GM23338 (cell line): ENCODE results near the gene TNC. TPM values are rescaled to one million over a fixed set of nuclear protein-coding genes. Genes with fewer than 3 reads are reported as not detected.

ENCODE experiments used
- ATAC-seq: fragments of 200-7000 bp; cut with Tn5 transposase; 3 replicates; pipeline ENCODE4 v1.9.1; 2020
- DNase-seq: peaks from one replicate; pipeline ENCODE4 v3.0.0-alpha.2; 2015; ENCODE audit warnings: low spot score
- H2AFZ ChIP-seq: fragments of 200-600 bp; sonication (generic); 2 replicates; pipeline ENCODE4 v1.8.0; 2016; ENCODE audit warnings: antibody characterized with exemption, mild to moderate bottlenecking, moderate library complexity
- H3F3A ChIP-seq: fragments of 200-600 bp; sonication (generic); replicated peaks from 2 replicates; pipeline ENCODE4 v1.8.0; 2017; ENCODE audit warnings: antibody characterized with exemption, mixed run types, low read depth
- H3K27ac ChIP-seq: fragments of 200-600 bp; sonication (generic); 2 replicates; pipeline ENCODE4 v1.6.1; 2016; ENCODE audit warnings: low read depth
- H3K27me3 ChIP-seq: fragments of 200-600 bp; sonication (generic); 2 replicates; pipeline ENCODE4 v1.8.0; 2016; ENCODE audit warnings: mild to moderate bottlenecking, mixed run types, moderate library complexity; ENCODE audit not compliant: insufficient read depth
- H3K36me3 ChIP-seq: fragments of 200-600 bp; sonication (generic); 2 replicates; pipeline ENCODE4 v1.8.0; 2016; ENCODE audit warnings: mild to moderate bottlenecking; ENCODE audit not compliant: insufficient read depth
- H3K4me1 ChIP-seq: fragments of 200-600 bp; sonication (generic); 2 replicates; pipeline ENCODE4 v1.8.0; 2016; ENCODE audit warnings: mild to moderate bottlenecking, moderate library complexity; ENCODE audit not compliant: insufficient read depth
- H3K4me2 ChIP-seq: fragments of 200-600 bp; sonication (generic); 2 replicates; pipeline ENCODE4 v1.7.1; 2017; ENCODE audit warnings: mixed run types
- H3K4me3 ChIP-seq: fragments of 200-600 bp; sonication (generic); 2 replicates; pipeline ENCODE4 v1.6.1; 2016; ENCODE audit warnings: mixed run types
- H3K79me2 ChIP-seq: fragments of 200-600 bp; sonication (generic); replicated peaks from 2 replicates; pipeline ENCODE4 v1.8.0; 2017; ENCODE audit warnings: mild to moderate bottlenecking; ENCODE audit not compliant: insufficient read depth
- H3K9me2 ChIP-seq: fragments of 200-600 bp; sonication (generic); 2 replicates; pipeline ENCODE4 v1.8.0; 2017; ENCODE audit not compliant: insufficient read depth
- H4K20me1 ChIP-seq: fragments of 200-600 bp; sonication (generic); replicated peaks from 2 replicates; pipeline ENCODE4 v1.8.0; 2017; ENCODE audit warnings: mild to moderate bottlenecking; ENCODE audit not compliant: insufficient read depth
- H3K27ac Mint-ChIP-seq: 2 replicates; pipeline ENCODE4 v1.8.0; 2020; ENCODE audit warnings: inconsistent platforms, mild to moderate bottlenecking, moderate library complexity, mixed read lengths
- H3K27me3 Mint-ChIP-seq: 3 replicates; pipeline ENCODE4 v1.8.0; 2022; ENCODE audit warnings: low read depth, mild to moderate bottlenecking, moderate library complexity, mixed read lengths, inconsistent platforms; ENCODE audit not compliant: insufficient read depth, poor library complexity
- H3K36me3 Mint-ChIP-seq: 3 replicates; pipeline ENCODE4 v1.8.0; 2021; ENCODE audit warnings: low read depth, mild to moderate bottlenecking, inconsistent platforms, moderate library complexity, mixed read lengths
- H3K4me1 Mint-ChIP-seq: 3 replicates; pipeline ENCODE4 v1.8.0; 2020; ENCODE audit warnings: mild to moderate bottlenecking, inconsistent platforms, mixed read lengths
- H3K4me3 Mint-ChIP-seq: 3 replicates; pipeline ENCODE4 v1.8.0; 2021; ENCODE audit warnings: moderate library complexity, mild to moderate bottlenecking, inconsistent platforms, mixed read lengths
- H3K9me3 Mint-ChIP-seq: 3 replicates; pipeline ENCODE4 v1.8.0; 2020; ENCODE audit warnings: moderate library complexity, mild to moderate bottlenecking, inconsistent platforms, mixed read lengths
- CREB1 ChIP-seq: fragments of 250-450 bp; sonication (Bioruptor Pico); IDR thresholded peaks from 2 replicates; pipeline ENCODE4 v1.5.0; 2020; ENCODE audit warnings: low read depth, mild to moderate bottlenecking, moderate library complexity
- EZH2 ChIP-seq: fragments of 200-600 bp; sonication (generic); IDR thresholded peaks from one replicate; pipeline ENCODE4 v1.8.0; 2017; ENCODE audit warnings: antibody characterized with exemption, mild to moderate bottlenecking, low read depth; ENCODE audit not compliant: unreplicated experiment
- EZH2phosphoT487 ChIP-seq: fragments of 200-600 bp; sonication (generic); IDR thresholded peaks from one replicate; pipeline ENCODE4 v1.8.1; 2018; ENCODE audit warnings: antibody characterized with exemption; ENCODE audit not compliant: unreplicated experiment
- JUNB ChIP-seq: IDR thresholded peaks from one replicate; pipeline ENCODE4 v1.6.1; 2016; ENCODE audit warnings: antibody characterized with exemption; ENCODE audit not compliant: unreplicated experiment
- NANOG ChIP-seq: IDR thresholded peaks from 2 replicates; pipeline ENCODE4 v1.6.1; 2016; ENCODE audit warnings: antibody characterized with exemption, borderline replicate concordance
- POLR2AphosphoS5 ChIP-seq: IDR thresholded peaks from 2 replicates; pipeline ENCODE4 v1.6.1; 2016; ENCODE audit warnings: antibody characterized with exemption, low read depth
- STAT1 ChIP-seq: IDR thresholded peaks from one replicate; pipeline ENCODE4 v1.6.1; 2016; ENCODE audit warnings: antibody characterized with exemption; ENCODE audit not compliant: unreplicated experiment
- ZNF114 ChIP-seq: fragments of 250-450 bp; sonication (Bioruptor Pico); IDR thresholded peaks from 2 replicates; pipeline ENCODE4 v1.5.0; 2020; ENCODE audit warnings: mild to moderate bottlenecking, moderate library complexity
- ZNF331 ChIP-seq: fragments of 250-450 bp; sonication (Bioruptor Pico); IDR thresholded peaks from 2 replicates; pipeline ENCODE4 v1.5.0; 2020; ENCODE audit warnings: low read depth, mild to moderate bottlenecking, moderate library complexity
- polyA plus RNA-seq: library from polyadenylated mRNA; unstranded; fragments of >200 nt; fragmentation: Nextera tagmentation; extraction: Ambion mirVana; gene quantifications from 2 replicates; pipeline ENCODE4 v1.2.1, GENCODE V29; 2016
- total RNA-seq: library from RNA; depleted of rRNA; stranded (reverse); fragments of >200 nt; shearing (Covaris generic); gene quantifications from 2 replicates; pipeline ENCODE4 v1.2.3, GENCODE V29; 2014
- TF ChIP-seq, protein P1 (sequence below): IDR thresholded peaks from 2 replicates; pipeline ENCODE4 v1.6.1; 2016; ENCODE audit warnings: antibody characterized with exemption
- TF ChIP-seq, protein P2 (sequence below): fragments of 250-450 bp; sonication (Bioruptor Pico); IDR thresholded peaks from 2 replicates; pipeline ENCODE4 v1.5.0; 2020; ENCODE audit warnings: mild to moderate bottlenecking, moderate library complexity
- TF ChIP-seq, protein P3 (sequence below), 2 experiments: fragments of 200-600 bp in 1 of 2; sonication (generic) in 1 of 2; conservative IDR thresholded peaks; 2 replicates each; pipeline versions ENCODE4 v1.5.1 to v1.6.1; 2016 to 2017; ENCODE audit warnings: antibody characterized with exemption in 2 of 2, low read depth in 2 of 2, mild to moderate bottlenecking in 2 of 2, moderate library complexity in 1 of 2
- TF ChIP-seq, protein P4 (sequence below): IDR thresholded peaks from one replicate; pipeline ENCODE4 v1.6.1; 2018; ENCODE audit warnings: antibody characterized with exemption; ENCODE audit not compliant: unreplicated experiment

TNC gene
- total and polyA plus RNA-seq, 2 experiments from 2014 or later = 0.89 to 2.7 TPM

DNA sequence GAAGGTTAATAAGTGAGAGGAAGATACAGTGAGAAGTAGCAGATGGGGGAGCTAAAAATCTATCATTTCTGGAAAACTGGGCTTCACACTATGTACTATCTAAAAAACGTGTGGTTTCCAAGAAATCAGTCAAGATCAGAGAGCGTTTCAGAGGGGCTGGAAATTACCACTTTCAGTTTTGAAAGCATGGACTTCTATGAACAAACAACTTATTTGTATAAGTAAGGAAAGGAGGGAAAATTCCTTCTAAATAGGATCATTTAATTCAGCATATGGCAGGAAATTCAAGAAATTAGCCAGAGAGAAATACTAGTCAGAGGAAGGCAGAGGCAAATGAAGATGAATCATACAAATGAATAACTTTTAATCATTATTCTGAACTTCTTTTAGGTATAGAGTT lies 11.3 kb downstream of the TNC start:
- DNase-seq = no peak
- Mint-ChIP-seq H3K27ac (no peak overlapping the region), H3K27me3 (peaks cover 1% of the 10 kb centered on the region), H3K9me3 (no peaks in the 10 kb centered on the region), H3K4me1 (peaks cover 7% of the 10 kb centered on the region; the same call in 2 of the 3 replicates), H3K36me3 (no peaks in the 10 kb centered on the region), H3K4me3 (no peak overlapping the region)
- Histone ChIP-seq H3K27me3 (no peaks in the 10 kb centered on the region), H3K9me2 (no peaks in the 10 kb centered on the region; the same call in 1 of the 2 replicates), H3K27ac (no peak overlapping the region), H4K20me1 (no peaks in the 10 kb centered on the region), H3K4me3 (no peak overlapping the region), H3K79me2 (no peaks in the 10 kb centered on the region), H3K4me2 (no peak overlapping the region), H3K36me3 (no peaks in the 10 kb centered on the region), H2AFZ (no peak overlapping the region), H3F3A (no peaks in the 10 kb centered on the region), H3K4me1 (no peaks in the 10 kb centered on the region)
- TF ChIP-seq POLR2AphosphoS5 (no peak), CREB1 (no peak), EZH2phosphoT487 (no peak), JUNB (no peak), STAT1 (no peak), NANOG (no peak), ZNF114 (CRISPR knock-in tag) (no peak), ZNF331 (CRISPR knock-in tag) (no peak), EZH2 (no peak)
- TF ChIP-seq, protein P1, sequence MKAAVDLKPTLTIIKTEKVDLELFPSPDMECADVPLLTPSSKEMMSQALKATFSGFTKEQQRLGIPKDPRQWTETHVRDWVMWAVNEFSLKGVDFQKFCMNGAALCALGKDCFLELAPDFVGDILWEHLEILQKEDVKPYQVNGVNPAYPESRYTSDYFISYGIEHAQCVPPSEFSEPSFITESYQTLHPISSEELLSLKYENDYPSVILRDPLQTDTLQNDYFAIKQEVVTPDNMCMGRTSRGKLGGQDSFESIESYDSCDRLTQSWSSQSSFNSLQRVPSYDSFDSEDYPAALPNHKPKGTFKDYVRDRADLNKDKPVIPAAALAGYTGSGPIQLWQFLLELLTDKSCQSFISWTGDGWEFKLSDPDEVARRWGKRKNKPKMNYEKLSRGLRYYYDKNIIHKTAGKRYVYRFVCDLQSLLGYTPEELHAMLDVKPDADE = no peak
- TF ChIP-seq, protein P2, sequence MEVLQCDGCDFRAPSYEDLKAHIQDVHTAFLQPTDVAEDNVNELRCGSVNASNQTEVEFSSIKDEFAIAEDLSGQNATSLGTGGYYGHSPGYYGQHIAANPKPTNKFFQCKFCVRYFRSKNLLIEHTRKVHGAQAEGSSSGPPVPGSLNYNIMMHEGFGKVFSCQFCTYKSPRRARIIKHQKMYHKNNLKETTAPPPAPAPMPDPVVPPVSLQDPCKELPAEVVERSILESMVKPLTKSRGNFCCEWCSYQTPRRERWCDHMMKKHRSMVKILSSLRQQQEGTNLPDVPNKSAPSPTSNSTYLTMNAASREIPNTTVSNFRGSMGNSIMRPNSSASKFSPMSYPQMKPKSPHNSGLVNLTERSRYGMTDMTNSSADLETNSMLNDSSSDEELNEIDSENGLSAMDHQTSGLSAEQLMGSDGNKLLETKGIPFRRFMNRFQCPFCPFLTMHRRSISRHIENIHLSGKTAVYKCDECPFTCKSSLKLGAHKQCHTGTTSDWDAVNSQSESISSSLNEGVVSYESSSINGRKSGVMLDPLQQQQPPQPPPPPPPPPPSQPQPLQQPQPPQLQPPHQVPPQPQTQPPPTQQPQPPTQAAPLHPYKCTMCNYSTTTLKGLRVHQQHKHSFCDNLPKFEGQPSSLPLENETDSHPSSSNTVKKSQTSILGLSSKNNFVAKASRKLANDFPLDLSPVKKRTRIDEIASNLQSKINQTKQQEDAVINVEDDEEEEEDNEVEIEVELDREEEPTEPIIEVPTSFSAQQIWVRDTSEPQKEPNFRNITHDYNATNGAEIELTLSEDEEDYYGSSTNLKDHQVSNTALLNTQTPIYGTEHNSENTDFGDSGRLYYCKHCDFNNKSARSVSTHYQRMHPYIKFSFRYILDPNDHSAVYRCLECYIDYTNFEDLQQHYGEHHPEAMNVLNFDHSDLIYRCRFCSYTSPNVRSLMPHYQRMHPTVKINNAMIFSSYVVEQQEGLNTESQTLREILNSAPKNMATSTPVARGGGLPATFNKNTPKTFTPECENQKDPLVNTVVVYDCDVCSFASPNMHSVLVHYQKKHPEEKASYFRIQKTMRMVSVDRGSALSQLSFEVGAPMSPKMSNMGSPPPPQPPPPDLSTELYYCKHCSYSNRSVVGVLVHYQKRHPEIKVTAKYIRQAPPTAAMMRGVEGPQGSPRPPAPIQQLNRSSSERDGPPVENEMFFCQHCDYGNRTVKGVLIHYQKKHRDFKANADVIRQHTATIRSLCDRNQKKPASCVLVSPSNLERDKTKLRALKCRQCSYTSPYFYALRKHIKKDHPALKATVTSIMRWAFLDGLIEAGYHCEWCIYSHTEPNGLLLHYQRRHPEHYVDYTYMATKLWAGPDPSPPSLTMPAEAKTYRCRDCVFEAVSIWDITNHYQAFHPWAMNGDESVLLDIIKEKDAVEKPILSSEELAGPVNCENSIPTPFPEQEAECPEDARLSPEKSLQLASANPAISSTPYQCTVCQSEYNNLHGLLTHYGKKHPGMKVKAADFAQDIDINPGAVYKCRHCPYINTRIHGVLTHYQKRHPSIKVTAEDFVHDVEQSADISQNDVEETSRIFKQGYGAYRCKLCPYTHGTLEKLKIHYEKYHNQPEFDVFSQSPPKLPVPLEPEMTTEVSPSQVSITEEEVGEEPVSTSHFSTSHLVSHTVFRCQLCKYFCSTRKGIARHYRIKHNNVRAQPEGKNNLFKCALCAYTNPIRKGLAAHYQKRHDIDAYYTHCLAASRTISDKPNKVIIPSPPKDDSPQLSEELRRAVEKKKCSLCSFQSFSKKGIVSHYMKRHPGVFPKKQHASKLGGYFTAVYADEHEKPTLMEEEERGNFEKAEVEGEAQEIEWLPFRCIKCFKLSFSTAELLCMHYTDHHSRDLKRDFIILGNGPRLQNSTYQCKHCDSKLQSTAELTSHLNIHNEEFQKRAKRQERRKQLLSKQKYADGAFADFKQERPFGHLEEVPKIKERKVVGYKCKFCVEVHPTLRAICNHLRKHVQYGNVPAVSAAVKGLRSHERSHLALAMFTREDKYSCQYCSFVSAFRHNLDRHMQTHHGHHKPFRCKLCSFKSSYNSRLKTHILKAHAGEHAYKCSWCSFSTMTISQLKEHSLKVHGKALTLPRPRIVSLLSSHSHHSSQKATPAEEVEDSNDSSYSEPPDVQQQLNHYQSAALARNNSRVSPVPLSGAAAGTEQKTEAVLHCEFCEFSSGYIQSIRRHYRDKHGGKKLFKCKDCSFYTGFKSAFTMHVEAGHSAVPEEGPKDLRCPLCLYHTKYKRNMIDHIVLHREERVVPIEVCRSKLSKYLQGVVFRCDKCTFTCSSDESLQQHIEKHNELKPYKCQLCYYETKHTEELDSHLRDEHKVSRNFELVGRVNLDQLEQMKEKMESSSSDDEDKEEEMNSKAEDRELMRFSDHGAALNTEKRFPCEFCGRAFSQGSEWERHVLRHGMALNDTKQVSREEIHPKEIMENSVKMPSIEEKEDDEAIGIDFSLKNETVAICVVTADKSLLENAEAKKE = no peak
- TF ChIP-seq, protein P3, sequence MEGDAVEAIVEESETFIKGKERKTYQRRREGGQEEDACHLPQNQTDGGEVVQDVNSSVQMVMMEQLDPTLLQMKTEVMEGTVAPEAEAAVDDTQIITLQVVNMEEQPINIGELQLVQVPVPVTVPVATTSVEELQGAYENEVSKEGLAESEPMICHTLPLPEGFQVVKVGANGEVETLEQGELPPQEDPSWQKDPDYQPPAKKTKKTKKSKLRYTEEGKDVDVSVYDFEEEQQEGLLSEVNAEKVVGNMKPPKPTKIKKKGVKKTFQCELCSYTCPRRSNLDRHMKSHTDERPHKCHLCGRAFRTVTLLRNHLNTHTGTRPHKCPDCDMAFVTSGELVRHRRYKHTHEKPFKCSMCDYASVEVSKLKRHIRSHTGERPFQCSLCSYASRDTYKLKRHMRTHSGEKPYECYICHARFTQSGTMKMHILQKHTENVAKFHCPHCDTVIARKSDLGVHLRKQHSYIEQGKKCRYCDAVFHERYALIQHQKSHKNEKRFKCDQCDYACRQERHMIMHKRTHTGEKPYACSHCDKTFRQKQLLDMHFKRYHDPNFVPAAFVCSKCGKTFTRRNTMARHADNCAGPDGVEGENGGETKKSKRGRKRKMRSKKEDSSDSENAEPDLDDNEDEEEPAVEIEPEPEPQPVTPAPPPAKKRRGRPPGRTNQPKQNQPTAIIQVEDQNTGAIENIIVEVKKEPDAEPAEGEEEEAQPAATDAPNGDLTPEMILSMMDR (conservative IDR thresholded peaks at IDR 0.05; ENCODE audit: low read depth in 2 of 2) = no peak
- TF ChIP-seq, protein P4, sequence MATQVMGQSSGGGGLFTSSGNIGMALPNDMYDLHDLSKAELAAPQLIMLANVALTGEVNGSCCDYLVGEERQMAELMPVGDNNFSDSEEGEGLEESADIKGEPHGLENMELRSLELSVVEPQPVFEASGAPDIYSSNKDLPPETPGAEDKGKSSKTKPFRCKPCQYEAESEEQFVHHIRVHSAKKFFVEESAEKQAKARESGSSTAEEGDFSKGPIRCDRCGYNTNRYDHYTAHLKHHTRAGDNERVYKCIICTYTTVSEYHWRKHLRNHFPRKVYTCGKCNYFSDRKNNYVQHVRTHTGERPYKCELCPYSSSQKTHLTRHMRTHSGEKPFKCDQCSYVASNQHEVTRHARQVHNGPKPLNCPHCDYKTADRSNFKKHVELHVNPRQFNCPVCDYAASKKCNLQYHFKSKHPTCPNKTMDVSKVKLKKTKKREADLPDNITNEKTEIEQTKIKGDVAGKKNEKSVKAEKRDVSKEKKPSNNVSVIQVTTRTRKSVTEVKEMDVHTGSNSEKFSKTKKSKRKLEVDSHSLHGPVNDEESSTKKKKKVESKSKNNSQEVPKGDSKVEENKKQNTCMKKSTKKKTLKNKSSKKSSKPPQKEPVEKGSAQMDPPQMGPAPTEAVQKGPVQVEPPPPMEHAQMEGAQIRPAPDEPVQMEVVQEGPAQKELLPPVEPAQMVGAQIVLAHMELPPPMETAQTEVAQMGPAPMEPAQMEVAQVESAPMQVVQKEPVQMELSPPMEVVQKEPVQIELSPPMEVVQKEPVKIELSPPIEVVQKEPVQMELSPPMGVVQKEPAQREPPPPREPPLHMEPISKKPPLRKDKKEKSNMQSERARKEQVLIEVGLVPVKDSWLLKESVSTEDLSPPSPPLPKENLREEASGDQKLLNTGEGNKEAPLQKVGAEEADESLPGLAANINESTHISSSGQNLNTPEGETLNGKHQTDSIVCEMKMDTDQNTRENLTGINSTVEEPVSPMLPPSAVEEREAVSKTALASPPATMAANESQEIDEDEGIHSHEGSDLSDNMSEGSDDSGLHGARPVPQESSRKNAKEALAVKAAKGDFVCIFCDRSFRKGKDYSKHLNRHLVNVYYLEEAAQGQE = no peak
- ATAC-seq = no peak
